OCI-LY1 (cell line): ENCODE measurements around the gene SLC24A4.

Source experiments
- EZH2 ChIP-seq: fragments of 200-600 bp; sonication (generic), shearing (Covaris generic); IDR thresholded peaks from 2 replicates; pipeline ENCODE4 v1.8.0; 2017; ENCODE audit warnings: borderline replicate concordance, mixed run types, mild to moderate bottlenecking, antibody characterized with exemption, low read length, moderate library complexity, mixed read lengths
- TF ChIP-seq, protein P1 (sequence below): fragments of 200-600 bp; sonication (generic), shearing (Covaris generic); IDR thresholded peaks from 2 replicates; pipeline ENCODE4 v1.5.1; 2017; ENCODE audit warnings: mild to moderate bottlenecking, antibody characterized with exemption, low read length, moderate library complexity, mixed read lengths

DNA sequence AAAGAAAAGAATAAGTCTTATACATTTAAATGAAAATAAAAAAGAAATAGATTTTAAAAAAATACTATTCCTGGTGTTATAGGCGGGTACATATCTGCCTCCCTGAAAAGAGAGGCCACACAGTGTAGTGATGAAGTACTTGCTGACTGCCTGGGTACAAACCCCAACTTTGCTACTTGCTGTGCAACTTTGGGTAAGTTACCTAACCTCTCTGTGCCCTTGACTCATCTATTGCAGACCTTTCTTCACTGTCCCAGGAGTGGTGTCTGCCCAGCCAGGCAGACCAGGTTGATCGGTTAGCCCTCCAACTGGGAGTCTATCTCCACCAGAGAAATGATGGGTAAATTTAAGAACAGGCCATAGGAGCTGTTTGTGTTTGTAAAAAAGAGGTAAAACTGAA is 82.0 kb downstream of the SLC24A4 start:
- TF ChIP-seq, protein P1, sequence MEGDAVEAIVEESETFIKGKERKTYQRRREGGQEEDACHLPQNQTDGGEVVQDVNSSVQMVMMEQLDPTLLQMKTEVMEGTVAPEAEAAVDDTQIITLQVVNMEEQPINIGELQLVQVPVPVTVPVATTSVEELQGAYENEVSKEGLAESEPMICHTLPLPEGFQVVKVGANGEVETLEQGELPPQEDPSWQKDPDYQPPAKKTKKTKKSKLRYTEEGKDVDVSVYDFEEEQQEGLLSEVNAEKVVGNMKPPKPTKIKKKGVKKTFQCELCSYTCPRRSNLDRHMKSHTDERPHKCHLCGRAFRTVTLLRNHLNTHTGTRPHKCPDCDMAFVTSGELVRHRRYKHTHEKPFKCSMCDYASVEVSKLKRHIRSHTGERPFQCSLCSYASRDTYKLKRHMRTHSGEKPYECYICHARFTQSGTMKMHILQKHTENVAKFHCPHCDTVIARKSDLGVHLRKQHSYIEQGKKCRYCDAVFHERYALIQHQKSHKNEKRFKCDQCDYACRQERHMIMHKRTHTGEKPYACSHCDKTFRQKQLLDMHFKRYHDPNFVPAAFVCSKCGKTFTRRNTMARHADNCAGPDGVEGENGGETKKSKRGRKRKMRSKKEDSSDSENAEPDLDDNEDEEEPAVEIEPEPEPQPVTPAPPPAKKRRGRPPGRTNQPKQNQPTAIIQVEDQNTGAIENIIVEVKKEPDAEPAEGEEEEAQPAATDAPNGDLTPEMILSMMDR = no peak
- no peak for TF ChIP-seq EZH2
